Measurements from ENCODE around the gene UBA3. TPM values are rescaled to one million over a fixed set of nuclear protein-coding genes. Genes with fewer than 3 reads are reported as not detected.

Gene UBA3
- total RNA-seq, 1 experiment from 2014 or later = 41.1 TPM

DNA sequence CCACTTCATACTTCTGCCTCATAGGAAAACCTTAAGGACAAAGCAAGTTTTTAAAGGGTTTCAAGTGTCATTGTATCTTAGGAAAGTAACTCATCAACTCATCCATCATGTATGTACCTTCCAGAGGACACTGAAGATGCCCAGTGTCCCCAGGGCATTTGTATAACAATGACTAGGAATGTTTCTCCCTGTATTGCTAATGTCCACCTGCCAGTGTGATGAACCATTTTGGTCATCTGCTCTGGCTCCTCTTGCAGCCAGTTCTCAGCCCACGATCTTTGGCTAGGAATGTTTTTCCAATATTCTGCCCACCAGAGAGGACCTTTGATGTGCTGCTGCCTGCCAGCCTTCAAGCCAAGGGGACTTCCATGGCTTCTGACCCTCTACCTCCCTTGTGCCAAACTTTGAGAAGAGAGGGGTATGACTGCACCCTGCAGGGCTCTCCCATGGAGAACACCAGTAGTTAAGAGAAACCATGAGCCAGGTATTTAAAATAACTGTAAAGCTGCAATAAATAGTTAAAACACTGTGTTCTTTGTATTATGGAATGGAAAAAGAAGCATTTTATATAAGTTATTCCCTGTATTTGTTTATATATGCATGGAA is 30.9 kb upstream of the UBA3 start:
- BruUV-seq (replicated peaks) = no TSS peak
- no peak for TF ChIP-seq CTCF (IDR thresholded peaks at IDR 0.05; ENCODE audit: unreplicated experiment)
- DNase-seq (ENCODE audit: unreplicated experiment) = no peak
- POLR2A ChIA-PET = no interaction called here
- Mint-ChIP-seq H3K9me3 (ENCODE audit: unreplicated experiment) (no peaks in the 10 kb centered on the region), H3K36me3 (ENCODE audit: insufficient read depth, unreplicated experiment) (peaks cover 8% of the 10 kb centered on the region), H3K4me1 (ENCODE audit: insufficient read depth, unreplicated experiment) (peaks cover 11% of the 10 kb centered on the region), H3K27me3 (ENCODE audit: insufficient read depth, unreplicated experiment) (no peaks in the 10 kb centered on the region), H3K4me3 (ENCODE audit: unreplicated experiment) (no peak overlapping the region), H3K27ac (ENCODE audit: low read depth, unreplicated experiment) (no peak overlapping the region)
- intact Hi-C loops (cut with micrococcal nuclease) = no loop called here
- CTCF ChIA-PET = interaction anchor here (0.6 to 1.2 kb wide), 3 partner anchors 10 to 62 kb away, joined by 3 to 4 read pairs (median 4); no protein-coding TSS in a partner anchor

- no peak for DNase-seq (ENCODE audit: unreplicated experiment)
- H3K27me3 Mint-ChIP-seq (ENCODE audit: insufficient read depth, unreplicated experiment) = no peaks in the 10 kb centered on the region
- H3K27ac Mint-ChIP-seq (ENCODE audit: low read depth, unreplicated experiment) = no peak overlapping the region
- no peak for TF ChIP-seq CTCF (IDR thresholded peaks at IDR 0.05; ENCODE audit: unreplicated experiment)
- CTCF ChIA-PET = interaction anchor here (1.0 to 2.1 kb wide), 3 partner anchors 11 to 23 kb away, joined by 3 to 6 read pairs (median 5); no protein-coding TSS in a partner anchor
- H3K9me3 Mint-ChIP-seq (ENCODE audit: unreplicated experiment) = no peaks in the 10 kb centered on the region
- H3K4me1 Mint-ChIP-seq (ENCODE audit: insufficient read depth, unreplicated experiment) = peaks cover 10% of the 10 kb centered on the region
- H3K4me3 Mint-ChIP-seq (ENCODE audit: unreplicated experiment) = no peak overlapping the region
- intact Hi-C loops (cut with micrococcal nuclease) = no loop called here
- no TSS peak for BruUV-seq (replicated peaks)
- POLR2A ChIA-PET = interaction anchor here (0.6 kb wide), 1 partner anchor 102 kb away, joined by 3 read pairs; no protein-coding TSS in a partner anchor
- H3K36me3 Mint-ChIP-seq (ENCODE audit: insufficient read depth, unreplicated experiment) = peaks cover 30% of the 10 kb centered on the region
Measured at GRCh38 chr3:69108811-69109210, 28.6 kb upstream of the UBA3 start.

- Mint-ChIP-seq H3K27ac (ENCODE audit: low read depth, unreplicated experiment) (no peak overlapping the region), H3K4me1 (ENCODE audit: insufficient read depth, unreplicated experiment) (peaks cover under 1% of the 10 kb centered on the region), H3K36me3 (ENCODE audit: insufficient read depth, unreplicated experiment) (peaks cover 40% of the 10 kb centered on the region), H3K27me3 (ENCODE audit: insufficient read depth, unreplicated experiment) (no peaks in the 10 kb centered on the region), H3K4me3 (ENCODE audit: unreplicated experiment) (no peak overlapping the region), H3K9me3 (ENCODE audit: unreplicated experiment) (no peaks in the 10 kb centered on the region)
- no peak for TF ChIP-seq CTCF (IDR thresholded peaks at IDR 0.05; ENCODE audit: unreplicated experiment)
- intact Hi-C loops (cut with micrococcal nuclease) = no loop called here
- BruUV-seq (replicated peaks) = no TSS peak
- POLR2A ChIA-PET = interaction anchor here (1.6 kb wide), 1 partner anchor 51 kb away, joined by 3 read pairs; no protein-coding TSS in a partner anchor
- no peak for DNase-seq (ENCODE audit: unreplicated experiment)
- CTCF ChIA-PET = interaction anchor here (0.6 to 0.7 kb wide), 4 partner anchors 11 to 1517 kb away, joined by 3 to 4 read pairs (median 4); no protein-coding TSS in a partner anchor
Measured at GRCh38 chr3:69107841-69108240, 27.7 kb upstream of the UBA3 start.

- Mint-ChIP-seq H3K27ac (ENCODE audit: low read depth, unreplicated experiment) (no peak overlapping the region), H3K4me1 (ENCODE audit: insufficient read depth, unreplicated experiment) (no peaks in the 10 kb centered on the region), H3K27me3 (ENCODE audit: insufficient read depth, unreplicated experiment) (no peaks in the 10 kb centered on the region), H3K4me3 (ENCODE audit: unreplicated experiment) (no peak overlapping the region), H3K9me3 (ENCODE audit: unreplicated experiment) (no peaks in the 10 kb centered on the region), H3K36me3 (ENCODE audit: insufficient read depth, unreplicated experiment) (peaks cover 56% of the 10 kb centered on the region)
- TF ChIP-seq CTCF (IDR thresholded peaks at IDR 0.05; ENCODE audit: unreplicated experiment) = no peak
- ChIA-PET POLR2A (interaction anchor here (0.6 to 2.4 kb wide), 5 partner anchors 19 to 282 kb away, joined by 3 to 12 read pairs (median 4); partner anchors contain the start of genes ARL6IP5 and UBA3), CTCF (interaction anchor here (1.1 to 2.9 kb wide), 4 partner anchors 8 to 57 kb away, joined by 3 to 10 read pairs (median 4); no protein-coding TSS in a partner anchor)
- no peak for DNase-seq (ENCODE audit: unreplicated experiment)
- intact Hi-C loops (cut with micrococcal nuclease) = no loop called here
- BruUV-seq (replicated peaks) = no TSS peak
Measured at GRCh38 chr3:69105320-69105719, 25.2 kb upstream of the UBA3 start.

Measured in MCF 10A (cell line).